Body of pancreas (tissue), 4 donors: ENCODE results near the gene KRT79.

Experiments used
- POLR2A ChIP-seq, 3 donors: fragments of 450-650 bp; IDR thresholded peaks; one replicate each; pipeline ENCODE4 v1.6.1; 2016; ENCODE audit warnings: antibody characterized with exemption in 3 of 3, mild to moderate bottlenecking in 2 of 3
- TF ChIP-seq, protein P1 (sequence below), 7 experiments: fragments of 450-650 bp in 4 of 7; fragments of 200-600 bp in 3 of 7; sonication (generic) in 3 of 7; IDR thresholded peaks; one replicate each; pipeline ENCODE4 v1.5.1; 2016 to 2019; ENCODE audit warnings: antibody characterized with exemption in 7 of 7

GRCh38 chr12:52814710-52815155, 19.4 kb downstream of the KRT79 start:
- TF ChIP-seq POLR2A (IDR thresholded peaks at IDR 0.05): no peak
- TF ChIP-seq, protein P1, sequence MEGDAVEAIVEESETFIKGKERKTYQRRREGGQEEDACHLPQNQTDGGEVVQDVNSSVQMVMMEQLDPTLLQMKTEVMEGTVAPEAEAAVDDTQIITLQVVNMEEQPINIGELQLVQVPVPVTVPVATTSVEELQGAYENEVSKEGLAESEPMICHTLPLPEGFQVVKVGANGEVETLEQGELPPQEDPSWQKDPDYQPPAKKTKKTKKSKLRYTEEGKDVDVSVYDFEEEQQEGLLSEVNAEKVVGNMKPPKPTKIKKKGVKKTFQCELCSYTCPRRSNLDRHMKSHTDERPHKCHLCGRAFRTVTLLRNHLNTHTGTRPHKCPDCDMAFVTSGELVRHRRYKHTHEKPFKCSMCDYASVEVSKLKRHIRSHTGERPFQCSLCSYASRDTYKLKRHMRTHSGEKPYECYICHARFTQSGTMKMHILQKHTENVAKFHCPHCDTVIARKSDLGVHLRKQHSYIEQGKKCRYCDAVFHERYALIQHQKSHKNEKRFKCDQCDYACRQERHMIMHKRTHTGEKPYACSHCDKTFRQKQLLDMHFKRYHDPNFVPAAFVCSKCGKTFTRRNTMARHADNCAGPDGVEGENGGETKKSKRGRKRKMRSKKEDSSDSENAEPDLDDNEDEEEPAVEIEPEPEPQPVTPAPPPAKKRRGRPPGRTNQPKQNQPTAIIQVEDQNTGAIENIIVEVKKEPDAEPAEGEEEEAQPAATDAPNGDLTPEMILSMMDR (IDR thresholded peaks at IDR 0.05): no peak
